ENCODE measurements around the gene ADAMTS2.

ADAMTS2 gene

GRCh38 chr5:179368806-179369529 lies 23.7 kb upstream of the ADAMTS2 start:
- Histone ChIP-seq H3K27ac (ENCODE audit: low read depth, low read length) (no peak overlapping the region), H3K36me3 (ENCODE audit: control insufficient read depth, insufficient read depth, low read length) (no peaks in the 10 kb centered on the region), H3K9ac (ENCODE audit: low read length) (no peak overlapping the region), H3K4me3 (ENCODE audit: low read length) (no peak overlapping the region), H3K4me1 (ENCODE audit: control insufficient read depth, insufficient read depth, low read length) (no peaks in the 10 kb centered on the region), H3K27me3 (ENCODE audit: control insufficient read depth, insufficient read depth, low read length) (no peaks in the 10 kb centered on the region)

GRCh38 chr5:179368126-179368805 lies 23.0 kb upstream of the ADAMTS2 start:
- Histone ChIP-seq H3K4me3 (ENCODE audit: low read length) (no peak overlapping the region), H3K27me3 (ENCODE audit: control insufficient read depth, insufficient read depth, low read length) (no peaks in the 10 kb centered on the region), H3K27ac (ENCODE audit: low read depth, low read length) (no peak overlapping the region), H3K4me1 (ENCODE audit: control insufficient read depth, insufficient read depth, low read length) (no peaks in the 10 kb centered on the region), H3K9ac (ENCODE audit: low read length) (no peak overlapping the region), H3K36me3 (ENCODE audit: control insufficient read depth, insufficient read depth, low read length) (no peaks in the 10 kb centered on the region)

GRCh38 chr5:179367491-179367890 lies 22.2 kb upstream of the ADAMTS2 start:
- no peaks in the 10 kb centered on the region for H3K4me1 ChIP-seq (ENCODE audit: control insufficient read depth, insufficient read depth, low read length)

GRCh38 chr5:179362355-179362754 lies 17.1 kb upstream of the ADAMTS2 start:
- H3K36me3 ChIP-seq (ENCODE audit: control insufficient read depth, insufficient read depth, low read length), result no peaks in the 10 kb centered on the region
- no peak overlapping the region for H3K9ac ChIP-seq (ENCODE audit: low read length)
- no peaks in the 10 kb centered on the region for H3K27me3 ChIP-seq (ENCODE audit: control insufficient read depth, insufficient read depth, low read length)
- no peak overlapping the region for H3K27ac ChIP-seq (ENCODE audit: low read depth, low read length)
- H3K4me3 ChIP-seq (ENCODE audit: low read length), result no peak overlapping the region
- no peaks in the 10 kb centered on the region for H3K4me1 ChIP-seq (ENCODE audit: control insufficient read depth, insufficient read depth, low read length)

More at GRCh38 chr5:179367491-179367890, 22.2 kb upstream of the ADAMTS2 start:
- Histone ChIP-seq H3K9ac (ENCODE audit: low read length) (no peak overlapping the region), H3K36me3 (ENCODE audit: control insufficient read depth, insufficient read depth, low read length) (no peaks in the 10 kb centered on the region), H3K27me3 (ENCODE audit: control insufficient read depth, insufficient read depth, low read length) (no peaks in the 10 kb centered on the region), H3K4me3 (ENCODE audit: low read length) (no peak overlapping the region), H3K27ac (ENCODE audit: low read depth, low read length) (no peak overlapping the region)

DNA sequence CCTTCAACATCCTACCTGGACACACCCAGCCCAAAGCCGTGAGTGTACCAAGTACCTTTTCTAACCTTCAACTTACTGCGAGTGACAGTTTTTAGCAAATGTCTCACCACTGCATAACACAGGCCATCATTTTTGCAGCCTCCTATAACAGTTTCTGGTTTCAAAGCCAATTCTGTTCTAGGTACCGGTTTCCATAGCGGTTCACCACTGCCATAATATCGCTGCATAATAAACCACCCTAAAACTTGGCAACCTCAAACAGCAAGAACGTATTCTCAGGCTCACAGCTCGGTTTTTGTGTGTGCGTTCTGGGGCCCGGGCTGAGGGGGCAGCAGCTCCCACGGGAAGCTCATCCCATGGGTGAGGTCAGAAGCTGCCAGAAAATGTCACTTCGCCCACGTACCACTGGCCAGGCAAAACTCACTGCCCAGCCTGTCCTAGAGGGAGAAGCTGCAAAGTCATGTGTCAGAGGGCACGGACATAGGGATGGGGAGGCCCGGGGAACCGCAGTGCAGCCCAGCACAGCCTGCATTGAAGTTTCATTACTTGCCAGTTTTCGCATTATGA lies 15.9 kb upstream of the ADAMTS2 start:
- Histone ChIP-seq H3K27ac (ENCODE audit: low read depth, low read length) (no peak overlapping the region), H3K36me3 (ENCODE audit: control insufficient read depth, insufficient read depth, low read length) (no peaks in the 10 kb centered on the region), H3K27me3 (ENCODE audit: control insufficient read depth, insufficient read depth, low read length) (no peaks in the 10 kb centered on the region), H3K4me1 (ENCODE audit: control insufficient read depth, insufficient read depth, low read length) (no peaks in the 10 kb centered on the region), H3K9ac (ENCODE audit: low read length) (no peak overlapping the region), H3K4me3 (ENCODE audit: low read length) (no peak overlapping the region)

- Histone ChIP-seq H3K27ac (ENCODE audit: low read depth, low read length) (no peak overlapping the region), H3K36me3 (ENCODE audit: control insufficient read depth, insufficient read depth, low read length) (no peaks in the 10 kb centered on the region), H3K4me3 (ENCODE audit: low read length) (no peak overlapping the region), H3K9ac (ENCODE audit: low read length) (no peak overlapping the region), H3K27me3 (ENCODE audit: control insufficient read depth, insufficient read depth, low read length) (no peaks in the 10 kb centered on the region), H3K4me1 (ENCODE audit: control insufficient read depth, insufficient read depth, low read length) (no peaks in the 10 kb centered on the region)
Measured at GRCh38 chr5:179357031-179357430, 11.8 kb upstream of the ADAMTS2 start.

DNA sequence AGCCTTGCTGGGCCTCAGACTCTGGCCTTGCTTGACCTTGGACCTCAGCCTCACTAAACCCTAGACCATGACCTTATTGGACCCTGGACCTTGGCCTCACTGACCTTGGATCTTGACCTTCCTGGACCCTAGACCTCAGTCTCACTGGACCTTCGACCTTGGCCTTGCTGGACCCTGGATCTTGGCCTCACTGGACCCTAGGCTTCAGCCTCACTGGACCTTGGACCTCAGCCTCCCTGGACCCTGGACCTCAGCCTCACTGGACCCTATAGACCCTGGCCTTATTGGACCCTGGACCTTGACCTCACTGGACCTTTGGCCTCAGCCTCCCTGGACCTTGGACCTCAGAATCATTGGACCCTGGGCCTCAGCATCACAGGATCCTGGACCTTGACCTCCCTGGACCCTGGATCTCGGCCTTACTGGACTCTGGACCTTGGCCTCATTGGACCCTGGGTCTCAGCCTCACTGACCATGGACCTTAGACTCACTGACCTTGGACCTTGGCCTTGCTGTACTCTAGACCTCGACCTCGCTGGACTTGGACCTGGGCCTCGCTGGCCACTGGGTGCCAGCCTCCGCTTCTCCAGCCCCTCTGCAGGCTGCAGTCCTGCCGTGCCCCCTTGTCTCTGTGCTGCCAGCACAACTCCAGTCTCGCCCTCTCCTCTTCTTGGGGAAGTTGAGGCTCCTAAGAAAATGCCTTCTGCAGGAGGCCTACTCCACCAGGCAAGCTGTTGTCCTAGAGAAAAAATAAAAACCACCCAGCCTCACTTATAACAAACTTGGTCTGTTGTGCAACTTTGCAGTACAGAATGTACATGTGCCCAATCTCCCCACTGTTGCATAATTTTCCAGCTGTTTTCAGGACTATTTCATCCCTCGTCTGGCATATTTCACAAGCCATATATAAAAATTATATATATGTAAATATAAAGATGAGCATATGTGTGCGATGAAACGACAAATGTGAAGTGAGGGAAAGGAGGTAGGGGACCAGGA lies 11.0 kb upstream of the ADAMTS2 start:
- Histone ChIP-seq H3K4me1 (ENCODE audit: control insufficient read depth, insufficient read depth, low read length) (no peaks in the 10 kb centered on the region), H3K9ac (ENCODE audit: low read length) (no peak overlapping the region), H3K27ac (ENCODE audit: low read depth, low read length) (no peak overlapping the region), H3K27me3 (ENCODE audit: control insufficient read depth, insufficient read depth, low read length) (no peaks in the 10 kb centered on the region), H3K36me3 (ENCODE audit: control insufficient read depth, insufficient read depth, low read length) (no peaks in the 10 kb centered on the region), H3K4me3 (ENCODE audit: low read length) (no peak overlapping the region)

GRCh38 chr5:179354305-179354882 lies 9.1 kb upstream of the ADAMTS2 start:
- Histone ChIP-seq H3K36me3 (ENCODE audit: control insufficient read depth, insufficient read depth, low read length) (no peaks in the 10 kb centered on the region), H3K27me3 (ENCODE audit: control insufficient read depth, insufficient read depth, low read length) (no peaks in the 10 kb centered on the region), H3K4me1 (ENCODE audit: control insufficient read depth, insufficient read depth, low read length) (no peaks in the 10 kb centered on the region), H3K27ac (ENCODE audit: low read depth, low read length) (no peak overlapping the region), H3K4me3 (ENCODE audit: low read length) (no peak overlapping the region), H3K9ac (ENCODE audit: low read length) (no peak overlapping the region)

DNA sequence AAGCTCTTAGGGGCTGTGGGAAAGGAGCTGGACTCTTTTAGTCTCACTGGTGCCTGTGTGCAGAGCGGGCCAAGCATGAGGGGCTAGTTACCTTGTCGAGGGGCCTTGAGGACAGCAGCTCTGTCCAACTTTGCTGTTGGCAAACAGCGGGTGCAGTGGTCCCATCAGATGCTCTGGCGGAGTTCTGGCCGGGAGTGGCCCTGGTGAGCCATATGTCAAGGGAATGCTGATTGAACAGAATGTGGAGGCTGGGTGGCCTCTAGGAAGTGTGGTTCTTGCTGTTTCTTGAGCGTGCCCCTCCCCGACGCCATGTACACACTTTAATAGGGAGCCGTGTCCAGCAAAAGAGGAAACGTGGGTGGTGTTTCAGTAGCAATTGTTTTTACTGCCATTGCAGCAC lies 3.6 kb upstream of the ADAMTS2 start:
- Histone ChIP-seq H3K36me3 (ENCODE audit: control insufficient read depth, insufficient read depth, low read length) (no peaks in the 10 kb centered on the region), H3K27me3 (ENCODE audit: control insufficient read depth, insufficient read depth, low read length) (peaks cover 4% of the 10 kb centered on the region), H3K27ac (ENCODE audit: low read depth, low read length) (no peak overlapping the region), H3K9ac (ENCODE audit: low read length) (no peak overlapping the region), H3K4me3 (ENCODE audit: low read length) (no peak overlapping the region), H3K4me1 (ENCODE audit: control insufficient read depth, insufficient read depth, low read length) (no peaks in the 10 kb centered on the region)

DNA sequence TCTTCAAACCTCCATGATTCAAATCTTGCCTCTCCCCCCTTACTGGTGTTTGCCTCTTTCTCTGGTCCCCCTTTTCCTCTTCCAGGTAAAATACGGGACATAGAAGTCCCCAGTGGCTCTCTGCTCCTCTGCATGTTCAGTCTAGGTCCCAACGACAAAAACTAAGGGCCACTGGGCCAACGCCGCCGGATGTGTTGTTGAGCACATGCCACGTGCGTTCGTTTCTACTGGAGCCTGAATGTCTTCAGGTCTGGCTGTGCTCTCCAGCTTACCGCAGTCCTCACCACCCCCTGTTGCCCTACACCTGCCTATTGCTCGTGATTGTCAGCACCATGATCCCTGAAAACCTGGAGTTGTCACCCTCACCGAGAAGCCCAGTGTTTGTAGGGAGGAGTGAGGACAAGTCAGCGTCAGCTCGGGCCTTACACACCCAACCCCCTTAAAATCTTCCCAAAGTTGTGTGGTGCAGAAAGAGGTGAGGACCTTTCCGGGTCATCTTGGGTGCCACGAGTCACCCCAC lies 2.8 kb upstream of the ADAMTS2 start:
- no peak overlapping the region for H3K9ac ChIP-seq (ENCODE audit: low read length)
- H3K27me3 ChIP-seq (ENCODE audit: control insufficient read depth, insufficient read depth, low read length), result peaks cover 4% of the 10 kb centered on the region

DNA sequence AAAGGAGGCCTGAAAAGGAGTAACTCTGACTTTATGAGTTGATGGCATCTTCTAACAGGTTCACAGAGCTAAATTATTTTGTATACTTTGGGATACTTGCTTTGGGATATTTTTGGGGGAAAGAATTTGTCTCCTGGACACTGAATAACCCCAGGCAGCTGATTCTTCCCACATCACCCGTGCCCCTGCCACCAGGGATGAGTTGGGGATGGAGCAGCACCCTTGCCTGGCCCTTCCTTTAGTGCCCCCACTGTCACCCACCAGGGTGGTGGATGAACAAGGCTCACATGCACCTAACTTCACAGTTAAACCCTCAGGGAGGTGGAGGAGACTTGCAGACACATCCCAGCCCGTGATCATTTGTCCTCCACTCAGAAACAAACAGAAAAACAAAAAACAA lies 2.3 kb upstream of the ADAMTS2 start:
- H3K27me3 ChIP-seq (ENCODE audit: control insufficient read depth, insufficient read depth, low read length), result peaks cover 4% of the 10 kb centered on the region
- H3K9ac ChIP-seq (ENCODE audit: low read length), result no peak overlapping the region

More for the DNA sequence above, 2.8 kb upstream of the ADAMTS2 start:
- Histone ChIP-seq H3K4me3 (ENCODE audit: low read length) (no peak overlapping the region), H3K36me3 (ENCODE audit: control insufficient read depth, insufficient read depth, low read length) (no peaks in the 10 kb centered on the region), H3K27ac (ENCODE audit: low read depth, low read length) (no peak overlapping the region), H3K4me1 (ENCODE audit: control insufficient read depth, insufficient read depth, low read length) (no peaks in the 10 kb centered on the region)

More for the DNA sequence above, 2.3 kb upstream of the ADAMTS2 start:
- Histone ChIP-seq H3K36me3 (ENCODE audit: control insufficient read depth, insufficient read depth, low read length) (no peaks in the 10 kb centered on the region), H3K4me3 (ENCODE audit: low read length) (no peak overlapping the region), H3K4me1 (ENCODE audit: control insufficient read depth, insufficient read depth, low read length) (no peaks in the 10 kb centered on the region), H3K27ac (ENCODE audit: low read depth, low read length) (no peak overlapping the region)

Data from rectal smooth muscle tissue (tissue), 1 donor.